Nephron progenitor cell (in vitro differentiated cells): ENCODE data around the gene AMPD3.

Experiments used
- DNase-seq: peaks from one replicate; pipeline ENCODE4 v3.0.0; 2021
- H3K27ac Mint-ChIP-seq: 2 replicates; pipeline ENCODE4 v1.8.0; 2021; ENCODE audit warnings: mild to moderate bottlenecking, moderate library complexity, mixed read lengths
- H3K27me3 Mint-ChIP-seq: 2 replicates; pipeline ENCODE4 v1.8.0; 2021; ENCODE audit warnings: mild to moderate bottlenecking, low read depth, mixed read lengths; ENCODE audit not compliant: poor library complexity
- H3K36me3 Mint-ChIP-seq: 2 replicates; pipeline ENCODE4 v1.8.0; 2021; ENCODE audit warnings: low read depth, mixed read lengths
- H3K4me1 Mint-ChIP-seq: 2 replicates; pipeline ENCODE4 v1.8.0; 2021; ENCODE audit warnings: mixed read lengths
- H3K4me3 Mint-ChIP-seq: 2 replicates; pipeline ENCODE4 v1.8.0; 2021; ENCODE audit warnings: mild to moderate bottlenecking, moderate library complexity, mixed read lengths
- H3K9me3 Mint-ChIP-seq: 2 replicates; pipeline ENCODE4 v1.8.0; 2021; ENCODE audit warnings: mild to moderate bottlenecking, moderate library complexity, mixed read lengths
- CTCF ChIP-seq: fragments of 200-600 bp; sonication (generic); IDR thresholded peaks from 2 replicates; pipeline ENCODE4 v1.5.0; 2021; ENCODE audit warnings: antibody characterized with exemption

Gene AMPD3

GRCh38 chr11:10499452-10499851 lies 44.4 kb downstream of the AMPD3 start:
- no peak overlapping the region for H3K4me3 Mint-ChIP-seq
- no peak for TF ChIP-seq CTCF
- peaks cover 6% of the 10 kb centered on the region for H3K27me3 Mint-ChIP-seq
- no peak for DNase-seq
- H3K9me3 Mint-ChIP-seq: no peaks in the 10 kb centered on the region
- H3K27ac Mint-ChIP-seq: no peak overlapping the region
- H3K4me1 Mint-ChIP-seq: peaks cover 32% of the 10 kb centered on the region
- H3K36me3 Mint-ChIP-seq: peaks cover 18% of the 10 kb centered on the region

GRCh38 chr11:10499874-10500601 lies 45.0 kb downstream of the AMPD3 start:
- no peak overlapping the region for H3K27ac Mint-ChIP-seq
- peaks cover 37% of the 10 kb centered on the region for H3K4me1 Mint-ChIP-seq
- no peak for DNase-seq
- H3K4me3 Mint-ChIP-seq: no peak overlapping the region
- peaks cover 16% of the 10 kb centered on the region for H3K36me3 Mint-ChIP-seq
- no peak for TF ChIP-seq CTCF
- no peaks in the 10 kb centered on the region for H3K9me3 Mint-ChIP-seq
- H3K27me3 Mint-ChIP-seq: peaks cover 6% of the 10 kb centered on the region

GRCh38 chr11:10500757-10501684 lies 46.0 kb downstream of the AMPD3 start:
- Mint-ChIP-seq H3K36me3 (peaks cover 19% of the 10 kb centered on the region), H3K4me1 (peaks cover 37% of the 10 kb centered on the region), H3K4me3 (no peak overlapping the region), H3K27ac (no peak overlapping the region), H3K27me3 (peaks cover 4% of the 10 kb centered on the region), H3K9me3 (no peaks in the 10 kb centered on the region)
- DNase-seq: no peak
- TF ChIP-seq CTCF: no peak

GRCh38 chr11:10502065-10502680 lies 47.1 kb downstream of the AMPD3 start:
- Mint-ChIP-seq H3K9me3 (no peaks in the 10 kb centered on the region), H3K27me3 (no peaks in the 10 kb centered on the region), H3K36me3 (peaks cover 19% of the 10 kb centered on the region), H3K4me1 (peaks cover 27% of the 10 kb centered on the region), H3K4me3 (no peak overlapping the region), H3K27ac (no peak overlapping the region)
- TF ChIP-seq CTCF: no peak
- DNase-seq: no peak

- Mint-ChIP-seq H3K36me3 (peaks cover 19% of the 10 kb centered on the region), H3K4me3 (no peak overlapping the region), H3K27me3 (no peaks in the 10 kb centered on the region), H3K9me3 (no peaks in the 10 kb centered on the region), H3K27ac (no peak overlapping the region), H3K4me1 (peaks cover 21% of the 10 kb centered on the region)
- TF ChIP-seq CTCF: no peak
- no peak for DNase-seq
These were observed 47.7 kb downstream of the AMPD3 start for GRCh38 chr11:10502770-10503169.
